Neural cell (in vitro differentiated cells): ENCODE data around the gene AGMAT.
A peak's percentile ranks its signal among the peaks of the same experiment; 100 is the strongest.

Experiments used
- EP300 ChIP-seq: fragments of 450-650 bp; conservative IDR thresholded peaks from 2 replicates; pipeline ENCODE4 v1.6.1; 2014; ENCODE audit warnings: antibody characterized with exemption, mild to moderate bottlenecking, moderate library complexity; ENCODE audit not compliant: poor library complexity, severe bottlenecking
- EZH2 ChIP-seq: fragments of 200-600, 300-800 bp; shearing (Covaris generic), sonication (generic); IDR thresholded peaks from 2 replicates; pipeline ENCODE4 v1.6.1; 2014; ENCODE audit warnings: antibody characterized with exemption, low read length, borderline replicate concordance, mild to moderate bottlenecking; ENCODE audit not compliant: insufficient read depth, poor library complexity, severe bottlenecking
- MXI1 ChIP-seq: fragments of 450-650 bp; conservative IDR thresholded peaks from 2 replicates; pipeline ENCODE4 v1.6.1; 2014; ENCODE audit warnings: antibody characterized with exemption, mild to moderate bottlenecking; ENCODE audit not compliant: poor library complexity, severe bottlenecking
- POLR2AphosphoS5 ChIP-seq: IDR thresholded peaks from 2 replicates; pipeline ENCODE4 v1.6.1; 2012
- RAD21 ChIP-seq: fragments of 450-650 bp; conservative IDR thresholded peaks from 2 replicates; pipeline ENCODE4 v1.6.1; 2014; ENCODE audit warnings: antibody characterized with exemption, mild to moderate bottlenecking, moderate library complexity
- SMC3 ChIP-seq: fragments of 450-650 bp; conservative IDR thresholded peaks from 2 replicates; pipeline ENCODE4 v1.6.1; 2014; ENCODE audit warnings: antibody characterized with exemption, mild to moderate bottlenecking, moderate library complexity; ENCODE audit not compliant: poor library complexity
- TAF1 ChIP-seq: IDR thresholded peaks from 2 replicates; pipeline ENCODE4 v1.6.1; 2012; ENCODE audit warnings: low read depth
- TF ChIP-seq, protein P1 (sequence below): fragments of 450-650 bp; IDR thresholded peaks from 2 replicates; pipeline ENCODE4 v1.5.1; 2014; ENCODE audit warnings: antibody characterized with exemption, mild to moderate bottlenecking, moderate library complexity; ENCODE audit not compliant: poor library complexity, severe bottlenecking
- TF ChIP-seq, protein P2 (sequence below): IDR thresholded peaks from 2 replicates; pipeline ENCODE4 v1.6.1; 2012; ENCODE audit warnings: borderline replicate concordance

DNA sequence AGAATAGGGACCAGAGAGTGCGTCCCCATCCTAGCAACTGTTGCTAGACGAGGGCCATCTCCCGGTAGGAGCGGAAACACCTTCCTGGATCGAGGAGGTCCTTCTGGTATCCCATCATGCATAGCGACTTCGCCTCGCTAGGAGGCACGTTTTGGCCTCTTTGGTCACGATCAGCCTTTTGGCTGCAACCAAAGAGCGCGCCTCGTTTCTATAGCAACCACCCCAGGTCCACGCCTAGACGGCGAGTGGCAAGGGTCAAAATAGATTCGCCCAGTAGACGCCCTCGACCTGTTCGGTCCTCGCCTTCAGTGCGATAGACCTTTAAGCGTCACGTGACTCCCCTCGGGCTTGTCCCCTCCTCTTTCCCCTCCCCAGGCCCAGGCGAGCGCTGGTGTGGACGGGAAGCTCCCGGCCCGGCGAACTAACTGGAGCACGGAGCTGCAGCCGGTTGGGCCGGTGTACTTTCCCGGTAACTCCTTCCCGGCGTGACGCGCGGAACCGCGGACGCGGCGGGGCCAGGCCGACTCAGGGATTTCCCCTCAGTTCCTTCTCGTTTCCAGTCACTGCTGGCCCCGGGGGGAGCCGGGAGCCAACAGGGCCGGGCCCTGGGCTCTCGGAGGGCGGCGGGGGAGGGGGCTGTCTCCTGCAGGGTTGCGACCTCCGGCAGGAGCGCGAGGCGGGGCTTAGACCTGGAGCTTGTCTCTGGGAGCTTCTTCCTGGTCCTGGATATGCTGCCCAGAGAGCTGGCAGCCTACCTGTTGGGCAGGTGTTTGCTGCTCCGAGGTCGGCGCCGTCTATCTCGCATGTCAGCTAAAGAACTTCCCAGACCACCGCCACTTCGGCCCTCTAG, 58.1 kb downstream of the AGMAT start, which contains the start of gene DNAJC16:
- TF ChIP-seq EZH2, result no peak
- TF ChIP-seq, protein P1, sequence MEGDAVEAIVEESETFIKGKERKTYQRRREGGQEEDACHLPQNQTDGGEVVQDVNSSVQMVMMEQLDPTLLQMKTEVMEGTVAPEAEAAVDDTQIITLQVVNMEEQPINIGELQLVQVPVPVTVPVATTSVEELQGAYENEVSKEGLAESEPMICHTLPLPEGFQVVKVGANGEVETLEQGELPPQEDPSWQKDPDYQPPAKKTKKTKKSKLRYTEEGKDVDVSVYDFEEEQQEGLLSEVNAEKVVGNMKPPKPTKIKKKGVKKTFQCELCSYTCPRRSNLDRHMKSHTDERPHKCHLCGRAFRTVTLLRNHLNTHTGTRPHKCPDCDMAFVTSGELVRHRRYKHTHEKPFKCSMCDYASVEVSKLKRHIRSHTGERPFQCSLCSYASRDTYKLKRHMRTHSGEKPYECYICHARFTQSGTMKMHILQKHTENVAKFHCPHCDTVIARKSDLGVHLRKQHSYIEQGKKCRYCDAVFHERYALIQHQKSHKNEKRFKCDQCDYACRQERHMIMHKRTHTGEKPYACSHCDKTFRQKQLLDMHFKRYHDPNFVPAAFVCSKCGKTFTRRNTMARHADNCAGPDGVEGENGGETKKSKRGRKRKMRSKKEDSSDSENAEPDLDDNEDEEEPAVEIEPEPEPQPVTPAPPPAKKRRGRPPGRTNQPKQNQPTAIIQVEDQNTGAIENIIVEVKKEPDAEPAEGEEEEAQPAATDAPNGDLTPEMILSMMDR, result peak; percentile 72
- TF ChIP-seq MXI1, result peak; percentile 89
- peak; percentile 49 for TF ChIP-seq SMC3
- TF ChIP-seq RAD21, result peak; percentile 10
- TF ChIP-seq POLR2AphosphoS5, result peak; percentile 89
- peak; percentile 41 for TF ChIP-seq TAF1
- TF ChIP-seq EP300, result peak; percentile 69
- TF ChIP-seq, protein P2, sequence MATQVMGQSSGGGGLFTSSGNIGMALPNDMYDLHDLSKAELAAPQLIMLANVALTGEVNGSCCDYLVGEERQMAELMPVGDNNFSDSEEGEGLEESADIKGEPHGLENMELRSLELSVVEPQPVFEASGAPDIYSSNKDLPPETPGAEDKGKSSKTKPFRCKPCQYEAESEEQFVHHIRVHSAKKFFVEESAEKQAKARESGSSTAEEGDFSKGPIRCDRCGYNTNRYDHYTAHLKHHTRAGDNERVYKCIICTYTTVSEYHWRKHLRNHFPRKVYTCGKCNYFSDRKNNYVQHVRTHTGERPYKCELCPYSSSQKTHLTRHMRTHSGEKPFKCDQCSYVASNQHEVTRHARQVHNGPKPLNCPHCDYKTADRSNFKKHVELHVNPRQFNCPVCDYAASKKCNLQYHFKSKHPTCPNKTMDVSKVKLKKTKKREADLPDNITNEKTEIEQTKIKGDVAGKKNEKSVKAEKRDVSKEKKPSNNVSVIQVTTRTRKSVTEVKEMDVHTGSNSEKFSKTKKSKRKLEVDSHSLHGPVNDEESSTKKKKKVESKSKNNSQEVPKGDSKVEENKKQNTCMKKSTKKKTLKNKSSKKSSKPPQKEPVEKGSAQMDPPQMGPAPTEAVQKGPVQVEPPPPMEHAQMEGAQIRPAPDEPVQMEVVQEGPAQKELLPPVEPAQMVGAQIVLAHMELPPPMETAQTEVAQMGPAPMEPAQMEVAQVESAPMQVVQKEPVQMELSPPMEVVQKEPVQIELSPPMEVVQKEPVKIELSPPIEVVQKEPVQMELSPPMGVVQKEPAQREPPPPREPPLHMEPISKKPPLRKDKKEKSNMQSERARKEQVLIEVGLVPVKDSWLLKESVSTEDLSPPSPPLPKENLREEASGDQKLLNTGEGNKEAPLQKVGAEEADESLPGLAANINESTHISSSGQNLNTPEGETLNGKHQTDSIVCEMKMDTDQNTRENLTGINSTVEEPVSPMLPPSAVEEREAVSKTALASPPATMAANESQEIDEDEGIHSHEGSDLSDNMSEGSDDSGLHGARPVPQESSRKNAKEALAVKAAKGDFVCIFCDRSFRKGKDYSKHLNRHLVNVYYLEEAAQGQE, result no peak
